ENCODE results near the gene SMIM1. TPM values are rescaled to one million over a fixed set of nuclear protein-coding genes. Genes with fewer than 3 reads are reported as not detected.
A peak's percentile ranks its signal among the peaks of the same experiment; 100 is the strongest.

SMIM1 gene
- polyA plus RNA-seq, 1 donor (not counting 4 experiments of a cell fraction or from before 2014, with no cell fraction given), result 0.79 TPM

DNA sequence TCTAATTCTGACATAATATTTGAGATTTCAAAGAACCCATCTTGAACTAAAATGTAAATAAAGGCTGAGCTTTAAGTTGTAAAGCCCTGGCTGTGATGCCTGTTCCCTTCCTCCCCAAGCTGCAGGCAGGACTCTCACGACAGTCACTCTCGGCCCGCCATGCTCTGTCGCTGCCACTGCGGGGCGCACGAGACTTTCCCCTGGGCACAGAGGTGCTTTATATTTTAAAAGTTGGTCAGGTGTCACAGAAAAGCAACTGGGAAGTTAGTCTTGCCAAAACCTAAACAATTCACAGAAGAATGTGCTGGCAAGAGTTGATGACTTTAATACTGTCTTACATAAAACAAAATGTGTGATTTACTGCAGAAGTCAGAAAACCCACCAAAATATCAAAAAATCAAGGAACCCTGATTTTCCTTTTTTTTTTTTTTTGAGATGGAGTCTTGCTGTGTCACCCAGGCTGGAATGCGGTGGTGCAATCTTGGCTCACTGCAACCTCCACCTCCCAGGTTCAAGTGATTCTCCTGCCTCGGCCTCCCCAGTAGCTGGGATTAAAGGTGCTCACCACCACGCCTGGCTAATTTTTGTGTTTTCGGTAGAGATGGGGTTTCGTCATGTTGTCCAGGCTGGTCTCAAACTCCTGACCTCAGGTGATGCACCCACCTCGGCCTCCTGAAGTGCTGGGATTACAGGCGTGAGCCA, 13.1 kb downstream of the SMIM1 start:
- Histone ChIP-seq H3K9ac (ENCODE audit: control insufficient read depth, extremely low read depth, insufficient read depth, low read length) (no peak overlapping the region), H2AFZ (ENCODE audit: control insufficient read depth, low read length) (no peak overlapping the region), H3K27ac (ENCODE audit: control insufficient read depth, insufficient read depth, low read length) (no peak overlapping the region), H4K20me1 (ENCODE audit: control insufficient read depth, extremely low read depth, insufficient read depth, low read length) (peaks cover 6% of the 10 kb centered on the region), H3K9me1 (ENCODE audit: control insufficient read depth, extremely low read depth, insufficient read depth, low read length) (no peaks in the 10 kb centered on the region), H3K79me2 (ENCODE audit: control insufficient read depth, insufficient read depth, low read length) (peaks cover 38% of the 10 kb centered on the region), H3K4me3 (ENCODE audit: control insufficient read depth in 2 of 3, extremely low read depth in 1 of 3, insufficient read depth in 2 of 3, low read depth in 1 of 3, low read length in 3 of 3) (no peak overlapping the region), H3K36me3 (ENCODE audit: control insufficient read depth in 2 of 2, extremely low read depth in 1 of 2, insufficient read depth in 2 of 2, low read length in 2 of 2) (peaks cover 37 to 39% of the 10 kb centered on the region in 2 experiments), H3K4me2 (ENCODE audit: control insufficient read depth, extremely low read depth, insufficient read depth, low read depth, low read length) (no peak overlapping the region), H3K27me3 (ENCODE audit: control insufficient read depth, extremely low read depth, insufficient read depth, low read length) (no peaks in the 10 kb centered on the region), H3K9me3 (ENCODE audit: control insufficient read depth, low read depth, low read length) (no peaks in the 10 kb centered on the region), H3K4me1 (ENCODE audit: control insufficient read depth, extremely low read depth, insufficient read depth, low read length) (peaks cover 6% of the 10 kb centered on the region)
- no peak for FAIRE-seq
- dilution Hi-C loops (cut with MboI; ENCODE audit: extremely low pct_ligation_motif_present, low sequenced_read_pairs), result no loop called here
- DNase-seq (ENCODE audit: low read depth, low spot score), result no peak
- TF ChIP-seq EZH2 (IDR thresholded peaks at IDR 0.05; ENCODE audit: low read length), result no peak
- peak; percentile 8 to 61 (median 44) for TF ChIP-seq CTCF (optimal IDR thresholded peaks at IDR 0.05 in 1 of 3, IDR thresholded peaks at IDR 0.05 in 1 of 3, conservative IDR thresholded peaks at IDR 0.05 in 1 of 3; ENCODE audit: extremely low read depth in 1 of 3, insufficient read depth in 2 of 3, low read length in 3 of 3)

DNA sequence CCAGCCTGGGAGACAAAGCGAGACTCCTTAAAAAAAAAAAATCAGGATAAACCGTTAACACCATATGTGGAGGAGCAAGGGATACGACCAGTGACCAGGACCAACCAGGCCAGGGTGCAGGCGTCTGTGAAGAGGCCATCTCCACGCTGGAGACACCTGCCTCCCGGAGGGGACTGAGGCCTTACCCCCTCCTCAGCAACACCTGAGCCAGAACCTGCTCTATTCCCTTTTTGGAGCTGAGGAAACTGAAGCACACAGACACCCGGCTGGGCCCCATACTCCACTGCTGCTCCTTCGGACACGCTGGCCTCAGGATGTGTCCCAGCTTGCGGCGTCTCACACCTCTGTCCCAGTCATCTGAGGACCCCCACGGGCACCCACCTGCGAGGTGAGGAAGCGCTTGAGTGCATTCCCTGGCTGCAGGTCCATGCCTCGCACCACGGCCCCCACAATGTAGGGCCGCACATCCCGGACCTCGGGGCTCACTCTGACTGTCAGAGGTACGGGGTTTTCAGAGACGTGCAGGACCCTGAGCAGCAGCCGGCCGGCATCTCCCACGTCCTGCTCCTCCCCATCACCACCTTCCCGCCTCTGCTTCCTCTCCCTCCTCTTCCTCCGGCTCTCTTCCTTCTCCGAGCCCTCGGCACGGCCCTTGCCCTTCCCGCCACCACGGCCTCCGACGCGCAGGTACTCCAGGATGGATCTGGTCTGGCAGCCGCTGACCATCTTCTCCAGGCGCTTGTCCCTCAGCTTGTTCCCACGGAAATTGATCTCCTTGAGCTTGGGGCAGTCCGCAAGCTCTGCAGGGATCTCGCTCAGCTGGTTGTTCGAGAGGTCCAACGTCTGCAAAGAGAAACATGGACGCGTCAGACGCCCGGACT, 14.2 kb downstream of the SMIM1 start:
- H4K20me1 ChIP-seq (ENCODE audit: control insufficient read depth, extremely low read depth, insufficient read depth, low read length), result peaks cover 6% of the 10 kb centered on the region
- no peak overlapping the region for H3K4me2 ChIP-seq (ENCODE audit: control insufficient read depth, extremely low read depth, insufficient read depth, low read depth, low read length)
- H3K9me1 ChIP-seq (ENCODE audit: control insufficient read depth, extremely low read depth, insufficient read depth, low read length), result no peaks in the 10 kb centered on the region
- dilution Hi-C loops (cut with MboI; ENCODE audit: extremely low pct_ligation_motif_present, low sequenced_read_pairs), result no loop called here
- peaks cover 48% of the 10 kb centered on the region for H3K79me2 ChIP-seq (ENCODE audit: control insufficient read depth, insufficient read depth, low read length)
- FAIRE-seq (no peak), DNase-seq (ENCODE audit: low read depth, low spot score) (no peak)
- H3K4me1 ChIP-seq (ENCODE audit: control insufficient read depth, extremely low read depth, insufficient read depth, low read length), result peaks cover 6% of the 10 kb centered on the region
- no peak overlapping the region for H3K9ac ChIP-seq (ENCODE audit: control insufficient read depth, extremely low read depth, insufficient read depth, low read length)
- H3K27me3 ChIP-seq (ENCODE audit: control insufficient read depth, extremely low read depth, insufficient read depth, low read length), result no peaks in the 10 kb centered on the region
- no peak overlapping the region for H2AFZ ChIP-seq (ENCODE audit: control insufficient read depth, low read length)
- no peak overlapping the region for H3K27ac ChIP-seq (ENCODE audit: control insufficient read depth, insufficient read depth, low read length)
- TF ChIP-seq EZH2 (IDR thresholded peaks at IDR 0.05; ENCODE audit: low read length) (no peak), CTCF (optimal IDR thresholded peaks at IDR 0.05 in 1 of 3, IDR thresholded peaks at IDR 0.05 in 1 of 3, conservative IDR thresholded peaks at IDR 0.05 in 1 of 3; ENCODE audit: extremely low read depth in 1 of 3, insufficient read depth in 2 of 3, low read length in 3 of 3) (no peak)
- H3K4me3 ChIP-seq (ENCODE audit: control insufficient read depth in 2 of 3, extremely low read depth in 1 of 3, insufficient read depth in 2 of 3, low read depth in 1 of 3, low read length in 3 of 3), result no peak overlapping the region
- H3K9me3 ChIP-seq (ENCODE audit: control insufficient read depth, low read depth, low read length), result no peaks in the 10 kb centered on the region
- H3K36me3 ChIP-seq (ENCODE audit: control insufficient read depth in 2 of 2, extremely low read depth in 1 of 2, insufficient read depth in 2 of 2, low read length in 2 of 2), result peaks cover 32 to 39% of the 10 kb centered on the region in 2 experiments
